Cortex of kidney (tissue), 1 donor: ENCODE measurements around the gene MFAP5.

ENCODE experiments used
- DNase-seq: peaks from one replicate; lab custom pipeline; 2025; lab: John Stamatoyannopoulos, UW

Gene MFAP5, protein sequence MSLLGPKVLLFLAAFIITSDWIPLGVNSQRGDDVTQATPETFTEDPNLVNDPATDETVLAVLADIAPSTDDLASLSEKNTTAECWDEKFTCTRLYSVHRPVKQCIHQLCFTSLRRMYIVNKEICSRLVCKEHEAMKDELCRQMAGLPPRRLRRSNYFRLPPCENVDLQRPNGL

DNA sequence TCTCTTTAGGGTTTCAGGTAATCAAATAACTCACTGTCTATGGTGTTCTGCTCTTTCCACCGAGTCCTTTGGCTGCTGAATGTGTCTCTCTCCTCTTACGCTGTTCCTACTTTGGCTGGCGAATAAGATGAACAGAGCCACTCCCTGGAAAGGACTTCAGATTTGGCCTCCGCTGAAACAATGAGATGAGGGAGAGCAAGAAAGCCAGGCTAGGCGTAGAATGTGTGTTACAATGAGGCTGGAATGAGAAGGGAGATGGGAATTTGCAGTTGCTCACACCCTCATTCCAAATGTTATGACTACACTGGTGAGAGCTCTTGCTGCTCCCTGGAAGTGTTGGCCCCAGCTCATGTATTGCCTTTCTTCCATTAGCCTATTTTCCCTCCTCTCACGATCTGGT, at the start of gene MFAP5:
TSS of gene MFAP5 (minus strand) at position 234 of the 400 bp plus-strand sequence. CDS start 722 bp downstream, outside the sequence.
- no peak for DNase-seq

DNA sequence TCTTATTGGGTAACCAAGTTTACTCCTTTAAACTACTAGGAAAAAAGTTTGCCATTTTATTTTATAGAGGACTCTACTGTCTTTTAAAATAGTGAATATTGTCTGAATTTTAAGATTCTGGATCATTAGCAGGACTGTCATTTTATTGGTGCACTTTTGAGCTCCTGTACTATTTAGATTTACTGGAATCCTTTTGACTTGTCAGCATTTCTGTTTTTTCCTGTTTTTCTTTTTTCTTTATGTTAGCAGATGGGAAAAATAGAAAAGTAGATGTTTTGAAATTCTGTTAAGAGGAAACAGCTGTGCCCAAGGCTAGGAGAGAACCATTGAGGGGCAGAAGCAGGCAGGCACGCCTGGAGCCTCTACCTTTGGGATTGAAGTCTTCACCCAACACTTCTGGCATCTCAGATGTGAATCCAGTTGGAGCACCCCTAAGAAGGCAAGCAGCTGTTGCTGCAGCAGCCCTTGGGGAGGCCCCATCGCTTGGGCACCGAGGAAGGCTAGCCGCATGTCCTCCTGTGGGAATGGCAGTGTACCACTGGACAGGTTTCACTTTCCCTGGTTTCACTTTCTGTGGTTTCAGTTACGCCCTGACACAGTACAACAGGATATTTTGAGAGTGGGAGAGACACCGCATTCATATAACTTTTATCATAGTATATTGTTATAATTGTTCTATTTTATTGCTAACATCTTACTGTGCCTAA, 46.7 kb upstream of the MFAP5 start:
- no peak for DNase-seq

DNA sequence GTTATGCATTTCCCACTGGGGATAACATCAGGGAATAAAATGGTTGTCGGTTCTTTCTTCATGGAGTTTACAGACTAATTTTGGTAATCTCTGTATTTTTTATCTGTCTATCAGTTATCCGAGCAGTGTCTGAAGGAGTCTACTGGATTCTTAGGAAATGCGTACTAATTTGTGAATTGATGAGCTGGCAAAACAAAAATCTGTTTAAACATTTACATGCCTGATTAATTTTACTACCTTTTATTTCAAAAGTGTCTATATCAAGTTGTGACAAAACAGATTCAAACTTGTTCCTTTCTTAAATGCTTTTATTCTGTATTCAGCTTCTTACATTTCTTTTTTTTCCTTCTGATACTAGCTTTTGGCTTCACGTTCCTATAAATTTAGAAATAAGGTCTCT, 39.5 kb upstream of the MFAP5 start:
- DNase-seq: no peak

DNA sequence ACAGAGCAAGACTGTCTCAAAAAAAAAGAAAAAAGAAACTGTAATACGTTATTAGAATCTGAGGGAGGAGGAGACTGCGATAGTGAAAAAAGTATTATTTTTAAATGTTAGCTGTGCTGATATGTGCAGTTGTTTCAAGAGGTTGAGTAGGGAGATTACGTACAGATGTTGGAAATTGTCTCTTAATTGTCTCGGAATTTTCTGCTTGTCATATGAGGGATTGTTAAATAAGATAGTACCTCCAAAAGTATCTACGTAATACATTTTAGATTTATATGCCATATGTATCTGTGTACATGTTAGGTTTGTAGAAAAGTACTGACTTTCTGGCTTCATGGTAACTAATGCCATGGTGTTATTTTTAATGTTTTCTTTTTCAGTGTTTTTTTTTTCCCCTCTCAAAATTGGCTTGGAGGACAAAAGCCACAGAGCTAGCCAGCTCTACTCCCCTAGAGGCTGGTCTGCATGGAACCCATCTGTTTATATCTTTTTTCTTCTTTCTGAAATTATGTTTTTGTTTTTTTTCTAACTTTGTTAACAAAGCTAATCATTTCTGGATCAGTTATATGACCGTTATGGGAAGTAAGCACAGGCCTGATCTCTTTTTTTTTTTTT, 38.5 kb upstream of the MFAP5 start:
- no peak for DNase-seq

DNA sequence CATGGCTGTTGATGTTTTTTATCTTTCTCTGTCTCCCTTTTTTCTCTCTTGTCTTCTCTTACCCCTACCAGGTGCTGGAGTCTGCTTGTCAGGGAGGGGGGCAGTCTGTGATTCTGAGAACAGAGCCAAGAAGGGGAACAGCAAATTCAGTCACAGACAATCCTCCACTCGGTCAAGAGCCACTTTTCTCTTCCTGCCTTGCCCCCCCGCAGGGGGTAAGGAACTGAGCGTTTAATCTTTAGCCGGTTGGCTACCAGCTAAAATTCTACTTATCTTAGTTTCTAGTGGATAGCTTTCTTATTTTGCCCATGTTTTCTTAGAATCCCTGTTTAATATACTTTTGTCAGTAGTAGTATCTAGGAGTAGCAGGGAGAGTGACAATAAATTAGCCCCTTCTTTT, 37.1 kb upstream of the MFAP5 start:
- DNase-seq: no peak

DNA sequence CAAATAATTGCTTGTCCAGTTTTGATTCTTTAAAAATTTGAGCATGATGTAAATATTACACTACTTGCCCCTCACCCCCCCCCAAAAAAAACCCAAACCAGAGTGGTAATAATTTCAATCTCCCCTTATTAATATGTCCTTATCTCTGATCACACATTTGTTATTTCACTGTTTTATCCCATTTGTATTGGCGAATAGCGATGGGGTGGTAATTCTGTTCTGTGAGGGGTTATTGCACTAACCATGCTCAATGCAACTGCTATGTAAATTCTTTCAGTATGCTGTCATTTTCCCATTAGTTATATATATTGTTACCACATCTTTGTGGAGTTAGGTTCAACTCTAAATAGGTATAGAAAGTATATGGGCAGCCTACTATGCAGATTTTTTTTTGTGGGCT, 36.3 kb upstream of the MFAP5 start:
- no peak for DNase-seq

DNA sequence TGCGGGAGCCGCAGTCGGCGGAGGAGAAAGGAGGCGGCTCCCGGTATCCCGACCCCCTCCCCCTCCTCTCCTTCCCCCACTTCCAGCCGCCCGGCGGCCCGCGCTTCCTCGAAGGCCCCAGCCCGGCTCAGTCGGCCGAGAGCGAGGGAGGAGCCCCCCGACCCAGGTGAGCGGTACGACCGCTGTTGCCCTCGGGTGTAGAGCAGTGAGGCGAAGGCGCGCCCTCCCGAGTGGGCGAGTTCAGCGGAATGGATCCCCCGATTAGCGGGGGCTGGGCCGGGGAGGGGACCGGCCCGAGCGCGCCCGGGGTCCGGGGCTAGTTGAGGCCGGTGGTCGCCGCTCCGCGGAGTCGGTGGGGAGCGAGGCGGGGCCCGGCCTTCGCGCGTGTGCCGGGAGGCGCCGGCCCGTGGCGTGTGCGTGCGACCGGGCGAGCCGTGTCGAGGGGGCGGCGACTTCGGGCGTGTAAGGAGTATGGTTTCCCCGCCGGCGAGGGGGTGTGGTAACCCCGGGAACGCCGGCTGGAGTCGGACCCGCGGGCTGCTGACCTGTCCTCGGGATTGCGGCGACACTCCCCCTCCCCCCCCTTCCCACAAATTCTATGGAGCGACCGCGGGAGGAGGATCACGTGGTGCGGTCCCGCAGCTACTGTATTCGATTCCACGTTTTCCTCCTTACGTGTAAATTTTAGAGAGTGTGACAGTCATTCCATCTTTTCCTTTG, 35.7 kb upstream of the MFAP5 start:
- no peak for DNase-seq

DNA sequence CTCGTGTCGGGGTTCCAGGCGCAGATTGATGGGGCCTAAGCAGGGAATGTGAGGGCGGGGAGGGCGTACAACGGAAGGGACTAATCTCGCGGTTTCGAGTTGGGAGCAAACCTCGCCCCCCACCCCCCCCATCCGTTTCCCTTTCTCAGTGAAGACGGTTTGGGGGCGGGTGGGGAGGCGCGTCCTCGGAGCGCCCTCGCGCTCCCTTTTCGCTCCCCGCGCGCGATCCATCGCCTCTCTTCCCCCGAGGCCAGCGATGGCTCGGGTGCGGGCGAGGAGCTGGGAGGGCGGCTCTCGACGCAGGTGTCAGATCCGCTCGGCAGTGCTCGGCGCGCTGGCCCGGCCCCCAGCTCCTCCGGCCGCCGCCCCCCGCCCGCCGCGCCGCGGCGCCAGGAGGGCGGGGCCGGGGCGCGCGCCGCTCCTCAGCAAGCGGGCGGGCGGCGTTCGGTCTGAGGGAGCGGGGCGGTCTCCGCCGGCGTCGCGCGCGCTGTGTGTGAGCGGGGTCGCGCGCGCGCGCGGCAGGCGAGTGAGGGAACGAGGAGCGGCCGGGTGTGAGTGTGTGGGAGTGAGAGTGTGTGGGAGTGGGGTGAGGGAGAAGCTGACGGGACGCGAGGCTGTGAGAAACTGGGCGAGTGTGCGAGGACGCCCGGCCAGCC, 35.0 kb upstream of the MFAP5 start, which contains the start of gene RIMKLB:
TSS of gene RIMKLB (plus strand) at position 516 of the 656 bp plus-strand sequence. CDS start 15,876 bp downstream, outside the sequence.
- no peak for DNase-seq

DNA sequence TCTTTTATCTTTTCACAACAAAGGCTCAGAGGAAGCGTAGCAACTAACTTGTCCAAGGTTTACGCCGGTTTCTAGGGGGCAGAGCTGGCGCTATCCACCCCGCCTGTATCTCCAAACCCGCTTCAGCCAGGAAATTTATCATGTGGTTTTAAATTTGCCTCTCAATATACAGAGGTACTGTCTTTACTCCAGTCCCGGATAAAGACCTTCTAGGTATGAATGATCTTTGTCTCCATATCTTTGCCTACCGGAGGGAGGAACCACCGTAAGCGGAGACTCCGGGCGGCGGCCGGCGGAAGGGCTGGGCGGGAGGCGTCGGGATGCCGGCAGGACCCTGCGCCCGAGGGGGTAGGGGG, 34.5 kb upstream of the MFAP5 start:
- DNase-seq: no peak

DNA sequence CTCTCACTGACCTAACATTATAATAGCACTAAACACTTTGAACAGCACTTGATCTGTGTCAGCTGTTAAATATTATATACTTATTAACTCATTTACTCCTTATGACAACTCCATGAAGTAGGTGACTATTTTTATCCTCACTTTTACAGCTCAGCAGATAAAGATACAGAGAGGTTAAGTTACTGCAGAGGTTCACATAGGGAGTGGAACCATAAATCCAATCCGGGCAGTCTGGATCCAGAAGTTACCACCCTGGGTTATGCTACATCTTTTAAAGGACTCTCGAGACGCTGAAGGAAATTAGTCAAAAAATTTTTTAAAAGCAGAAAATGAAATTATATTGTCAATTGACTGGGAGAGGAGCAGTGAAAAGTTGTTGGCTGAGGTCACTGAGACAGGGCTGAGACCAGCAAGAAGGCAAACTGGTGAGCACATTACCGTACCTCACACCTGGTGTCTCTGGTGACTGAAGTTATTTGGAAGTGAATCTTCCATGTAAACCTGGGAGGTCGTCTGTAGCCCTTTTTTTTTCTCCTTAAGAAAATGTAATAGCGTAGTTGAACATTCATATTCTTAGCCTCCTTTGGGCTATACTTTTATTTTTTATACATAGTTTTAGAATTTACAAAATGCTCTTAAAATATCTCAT, 33.9 kb upstream of the MFAP5 start:
- DNase-seq: no peak

DNA sequence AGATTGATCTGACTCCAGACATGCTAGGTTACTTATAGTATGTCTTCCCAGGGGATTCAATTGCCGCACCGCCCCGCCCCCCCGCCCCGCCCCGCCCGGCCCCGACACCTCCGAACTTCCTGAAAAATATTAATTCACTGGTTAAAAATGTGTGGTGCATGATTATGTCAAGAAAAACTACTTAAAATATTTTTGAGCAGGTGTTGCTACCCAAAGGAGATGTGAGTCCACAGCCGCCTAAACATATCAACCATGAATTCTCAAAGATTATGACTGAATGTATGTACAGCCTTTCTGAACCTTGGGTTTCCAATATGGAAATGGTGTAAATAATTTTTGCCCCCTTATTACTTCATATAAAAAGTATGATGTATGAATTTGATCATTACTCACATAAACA, 32.5 kb upstream of the MFAP5 start:
- DNase-seq: no peak

DNA sequence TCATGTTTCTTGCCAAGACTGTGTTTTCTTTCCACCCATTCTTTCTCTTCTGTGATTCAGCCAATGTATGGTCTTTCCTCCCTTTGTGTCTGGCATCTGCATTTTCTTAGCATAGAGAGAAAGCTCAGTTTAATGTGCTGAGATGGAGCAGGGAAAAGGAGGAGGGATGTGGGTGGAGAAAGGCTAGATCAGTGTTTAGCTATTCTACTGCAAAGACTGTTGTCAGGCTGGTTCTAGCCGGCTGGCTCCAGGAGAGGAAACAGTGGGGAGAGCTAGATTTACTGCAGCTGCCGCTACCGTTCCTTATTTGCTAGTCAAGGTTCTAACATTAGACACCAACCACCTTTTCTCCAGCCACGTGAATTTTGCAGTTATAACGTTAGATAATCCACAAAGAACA, 29.9 kb upstream of the MFAP5 start:
- DNase-seq: no peak

DNA sequence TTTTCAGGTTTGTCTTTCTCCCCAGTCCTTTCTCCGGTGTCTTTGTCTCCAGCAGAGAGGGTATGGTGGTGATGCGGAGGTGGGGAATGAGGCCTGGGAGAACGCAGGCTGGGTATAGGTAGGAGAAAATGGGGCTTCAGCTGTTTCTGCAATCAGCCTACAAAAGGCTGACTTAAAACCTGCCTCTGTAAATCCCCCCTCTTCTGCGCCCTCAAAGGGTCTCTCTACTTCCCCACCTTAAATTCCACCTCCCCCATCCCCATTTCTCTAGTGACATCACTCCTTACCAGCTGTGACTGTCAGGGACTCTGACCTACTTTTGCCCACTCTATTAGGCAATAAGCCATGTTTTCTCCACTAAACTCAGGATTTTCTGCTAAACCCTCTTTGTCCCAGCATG, 27.1 kb upstream of the MFAP5 start:
- DNase-seq: no peak

DNA sequence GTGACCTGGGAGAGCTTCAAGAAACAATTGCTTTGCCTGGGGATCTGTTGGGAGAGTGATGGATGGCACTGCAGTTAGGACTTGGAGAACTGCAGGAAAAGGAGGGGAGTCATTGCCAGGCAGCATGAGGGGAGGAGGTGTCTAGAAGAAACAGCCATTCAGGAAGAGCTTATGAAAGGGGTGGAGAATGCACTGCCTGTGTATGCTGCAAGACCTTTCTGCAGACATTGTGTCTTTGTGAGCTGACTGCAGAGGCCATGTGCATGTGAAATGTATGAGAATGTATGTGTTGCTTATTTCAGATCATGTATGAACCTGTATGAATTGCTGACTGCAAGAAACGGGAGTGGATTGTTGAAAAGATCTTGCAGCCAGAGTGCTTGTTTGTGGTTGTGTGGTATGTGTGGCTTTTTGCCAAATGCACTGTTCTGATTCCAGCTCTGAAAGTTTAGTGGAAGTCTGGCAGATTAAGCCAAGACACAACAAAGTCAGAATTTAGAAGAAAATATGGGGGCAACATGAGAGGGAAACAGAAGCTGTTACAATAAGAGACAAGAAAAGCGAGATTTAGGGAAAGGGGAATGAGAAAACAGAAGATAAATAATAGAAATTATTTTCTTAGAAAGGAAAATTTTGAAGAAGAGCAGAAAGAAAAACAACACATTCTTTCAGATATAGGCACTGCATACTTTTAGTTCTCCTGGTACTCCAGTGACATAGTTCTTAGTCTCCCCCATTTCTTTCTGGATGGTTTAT, 25.4 kb upstream of the MFAP5 start:
- DNase-seq: no peak

DNA sequence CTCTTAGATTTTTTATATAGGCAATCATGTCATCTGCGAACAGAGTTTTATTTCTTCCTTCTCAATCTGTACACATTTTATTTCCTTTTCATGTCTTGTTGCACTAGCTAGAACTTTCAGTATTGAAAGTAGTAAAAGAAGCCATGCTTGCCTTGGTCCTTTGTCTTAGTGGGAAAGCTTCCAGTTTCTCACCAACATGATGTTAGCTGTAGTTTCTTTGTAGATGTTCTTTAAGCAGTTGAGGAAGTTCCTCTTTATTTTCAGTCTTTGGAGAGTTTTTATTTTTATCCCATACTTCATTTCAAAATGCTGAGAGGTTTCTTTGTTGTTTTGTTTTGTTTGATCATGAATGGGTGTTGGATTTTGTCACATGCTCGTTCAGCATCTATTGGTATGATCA, 22.4 kb upstream of the MFAP5 start:
- no peak for DNase-seq

DNA sequence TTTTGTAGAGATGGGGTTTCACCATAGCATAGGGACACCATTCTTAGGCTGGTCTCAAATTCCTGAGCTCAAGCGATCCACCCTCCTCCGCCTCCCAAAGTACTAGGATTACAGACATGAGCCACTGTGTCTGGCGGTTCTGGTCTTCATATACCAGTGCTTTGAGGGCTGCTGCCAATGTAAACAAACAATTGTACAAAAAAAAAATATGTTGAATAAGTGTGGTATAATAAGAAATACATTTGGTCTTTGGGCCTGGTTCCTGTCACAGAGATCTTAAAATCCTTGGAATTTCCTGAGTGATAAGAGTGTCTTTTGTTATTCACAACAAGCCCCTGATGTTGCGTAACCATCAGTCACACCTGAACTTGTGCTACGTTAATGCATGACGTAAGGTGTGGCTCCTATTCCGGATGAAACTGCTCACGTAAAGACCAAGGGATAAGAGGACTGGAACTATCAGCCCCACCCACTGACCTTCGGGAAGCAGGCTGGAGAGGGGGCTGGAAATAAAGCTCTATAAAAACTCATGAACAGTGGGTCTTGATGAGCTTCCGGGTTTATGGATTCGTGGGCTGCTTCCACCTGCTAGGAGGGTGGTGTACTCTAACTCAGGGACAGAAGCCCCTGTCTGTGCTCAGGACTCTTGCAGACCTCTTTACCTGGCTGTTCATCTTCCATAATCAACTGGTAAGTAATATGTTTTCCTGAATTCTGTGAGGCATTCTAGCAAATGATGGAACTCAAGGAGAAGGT, 18.7 kb upstream of the MFAP5 start:
- DNase-seq: no peak

DNA sequence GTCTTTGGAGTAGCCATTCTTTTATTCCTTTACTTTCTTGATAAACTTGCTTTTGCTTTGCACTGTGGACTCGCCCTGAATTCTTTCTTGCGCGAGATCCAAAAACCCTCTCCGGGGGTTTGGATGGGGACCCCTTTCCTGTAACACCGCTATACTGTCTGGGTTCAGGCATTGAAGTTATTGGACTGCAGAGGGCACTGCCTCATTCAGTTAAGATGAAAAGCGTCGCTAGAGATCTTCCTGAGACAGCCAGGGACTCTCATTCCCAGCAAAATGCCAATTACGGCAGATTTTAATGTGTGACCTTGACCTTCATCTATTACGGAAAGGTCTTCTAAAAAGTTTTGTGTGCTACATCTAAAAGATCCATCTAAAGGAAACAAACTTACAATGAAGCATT, 17.9 kb upstream of the MFAP5 start:
- no peak for DNase-seq

DNA sequence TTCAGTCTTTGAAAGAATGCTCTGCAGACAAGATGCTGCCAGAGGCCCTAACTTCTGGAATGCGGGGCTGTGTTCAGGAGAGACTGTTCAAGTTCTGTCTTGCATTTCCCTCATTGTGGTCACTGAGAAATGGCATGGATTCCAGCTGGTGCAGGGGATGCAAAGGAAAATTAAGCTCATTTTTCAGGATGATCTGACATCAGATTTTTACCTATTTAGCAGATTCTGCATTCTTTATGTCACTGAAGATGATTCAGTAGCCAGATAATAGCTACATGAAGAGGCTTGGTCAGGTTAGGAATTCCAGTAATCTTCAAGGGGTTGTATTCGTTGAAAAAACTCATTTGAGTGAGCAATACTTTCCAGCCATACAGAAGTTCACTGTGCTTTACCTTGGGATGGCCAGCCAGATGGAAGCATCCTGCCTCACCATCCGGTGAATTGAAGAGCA, 16.1 kb upstream of the MFAP5 start:
- DNase-seq: no peak

DNA sequence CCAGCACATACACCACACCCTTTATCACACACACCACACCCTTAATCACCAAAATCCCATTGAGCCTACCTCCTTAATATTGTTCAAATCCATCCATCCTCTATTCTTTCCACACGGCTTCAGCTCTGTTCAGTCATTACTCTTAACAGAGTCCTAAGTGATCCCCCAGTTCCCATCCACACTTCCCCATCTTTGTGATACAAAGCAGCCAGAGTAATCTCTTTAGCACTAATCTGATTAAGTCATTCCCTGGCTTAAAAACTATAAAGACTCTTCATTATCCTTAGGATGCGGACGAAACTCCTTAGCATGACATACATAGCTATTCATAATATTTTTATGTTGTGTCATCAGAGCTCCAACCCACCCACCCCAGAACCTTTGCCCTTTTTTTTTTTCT, 14.7 kb upstream of the MFAP5 start:
- no peak for DNase-seq

DNA sequence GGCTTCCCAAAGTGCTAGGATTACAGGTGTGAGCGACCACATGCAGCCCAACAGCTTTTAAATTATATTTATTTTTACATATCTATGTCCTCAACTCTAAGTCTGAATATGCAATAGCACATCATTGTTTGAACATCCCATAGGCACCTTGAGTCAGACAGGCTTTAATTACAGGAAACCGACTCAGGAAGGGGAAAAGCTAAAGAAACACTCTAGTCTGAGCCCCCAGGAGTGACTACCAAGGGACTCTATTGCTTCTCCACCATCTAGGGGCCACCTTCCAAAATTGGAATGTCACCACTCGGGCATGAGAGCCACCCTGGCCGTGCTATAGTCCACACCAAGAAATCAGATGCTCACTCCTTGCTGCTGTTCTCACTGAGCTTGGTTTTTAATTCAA, 14.0 kb upstream of the MFAP5 start:
- DNase-seq: no peak
